Stimulated activated effector memory CD8-positive, alpha-beta T cell treated with anti-CD3 and anti-CD28 coated beads, Interleukin-12 subunit alpha, Interleukin-12 subunit beta, amount 100 ng/mL, for 72 hours (primary cell): Measurements from ENCODE around the gene ABCG8.
A peak's percentile ranks its signal among the peaks of the same experiment; 100 is the strongest.

Experiments
- ATAC-seq: fragments of 150-1000 bp; cut with Tn5 transposase; 2 replicates; pipeline ENCODE4 v1.10.0; 2021
- DNase-seq, 2 donors: peaks; one replicate each; pipeline ENCODE4 v3.0.0; 2021 to 2022; ENCODE audit warnings: low spot score in 2 of 2
- H3K27ac Mint-ChIP-seq: one replicate; pipeline ENCODE4 v1.8.0; 2022; ENCODE audit warnings: mild to moderate bottlenecking, mixed read lengths
- H3K36me3 Mint-ChIP-seq: one replicate; pipeline ENCODE4 v1.8.0; 2022; ENCODE audit warnings: mild to moderate bottlenecking, mixed read lengths
- H3K4me1 Mint-ChIP-seq: one replicate; pipeline ENCODE4 v1.8.0; 2022; ENCODE audit warnings: mixed read lengths
- H3K4me3 Mint-ChIP-seq: one replicate; pipeline ENCODE4 v1.8.0; 2022; ENCODE audit warnings: mild to moderate bottlenecking, mixed read lengths
- H3K9me3 Mint-ChIP-seq: one replicate; pipeline ENCODE4 v1.8.0; 2022; ENCODE audit warnings: mixed read lengths

Gene ABCG8

GRCh38 chr2:43879261-43879660 is 40.5 kb downstream of the ABCG8 start:
- Mint-ChIP-seq H3K36me3 (no peaks in the 10 kb centered on the region), H3K9me3 (no peaks in the 10 kb centered on the region), H3K4me3 (no peak overlapping the region), H3K4me1 (peaks cover 6% of the 10 kb centered on the region), H3K27ac (no peak overlapping the region)
- ATAC-seq (no peak), DNase-seq (no peak)

GRCh38 chr2:43880471-43880870 is 41.7 kb downstream of the ABCG8 start:
- Mint-ChIP-seq H3K4me1 (peaks cover 6% of the 10 kb centered on the region), H3K36me3 (peaks cover 4% of the 10 kb centered on the region), H3K27ac (no peak overlapping the region), H3K9me3 (no peaks in the 10 kb centered on the region), H3K4me3 (no peak overlapping the region)
- DNase-seq: no peak
- ATAC-seq: no peak

- DNase-seq (no peak), ATAC-seq (no peak)
- Mint-ChIP-seq H3K4me1 (peaks cover 6% of the 10 kb centered on the region), H3K36me3 (peaks cover 9% of the 10 kb centered on the region), H3K27ac (no peak overlapping the region), H3K9me3 (no peaks in the 10 kb centered on the region), H3K4me3 (no peak overlapping the region)
Observed at GRCh38 chr2:43880952-43881351, 42.2 kb downstream of the ABCG8 start.

- Mint-ChIP-seq H3K9me3 (no peaks in the 10 kb centered on the region), H3K4me1 (peaks cover 6% of the 10 kb centered on the region), H3K4me3 (no peak overlapping the region), H3K36me3 (peaks cover 21% of the 10 kb centered on the region), H3K27ac (no peak overlapping the region)
- ATAC-seq: no peak
- DNase-seq: no peak
Observed at GRCh38 chr2:43882312-43882711, 43.5 kb downstream of the ABCG8 start.

- no peak overlapping the region for H3K27ac Mint-ChIP-seq
- ATAC-seq (no peak), DNase-seq (no peak)
- H3K4me3 Mint-ChIP-seq: no peak overlapping the region
- no peaks in the 10 kb centered on the region for H3K9me3 Mint-ChIP-seq
- H3K36me3 Mint-ChIP-seq: peaks cover 44% of the 10 kb centered on the region
- no peaks in the 10 kb centered on the region for H3K4me1 Mint-ChIP-seq
Observed at GRCh38 chr2:43884689-43885088, 45.9 kb downstream of the ABCG8 start.

- DNase-seq: no peak
- peak overlapping the region; percentile 34 for H3K27ac Mint-ChIP-seq
- peaks cover 49% of the 10 kb centered on the region for H3K36me3 Mint-ChIP-seq
- H3K9me3 Mint-ChIP-seq: no peaks in the 10 kb centered on the region
- no peak overlapping the region for H3K4me3 Mint-ChIP-seq
- no peak for ATAC-seq
- H3K4me1 Mint-ChIP-seq: no peaks in the 10 kb centered on the region
Observed at GRCh38 chr2:43885132-43885632, 46.4 kb downstream of the ABCG8 start.

- Mint-ChIP-seq H3K4me1 (no peaks in the 10 kb centered on the region), H3K9me3 (no peaks in the 10 kb centered on the region), H3K36me3 (peaks cover 69% of the 10 kb centered on the region), H3K27ac (no peak overlapping the region), H3K4me3 (no peak overlapping the region)
- ATAC-seq (no peak), DNase-seq (no peak)
Observed at GRCh38 chr2:43887176-43887575, 48.4 kb downstream of the ABCG8 start.

GRCh38 chr2:43889416-43889815 is 50.6 kb downstream of the ABCG8 start:
- ATAC-seq (no peak), DNase-seq (no peak)
- H3K4me3 Mint-ChIP-seq: no peak overlapping the region
- peaks cover 92% of the 10 kb centered on the region for H3K36me3 Mint-ChIP-seq
- no peak overlapping the region for H3K27ac Mint-ChIP-seq
- no peaks in the 10 kb centered on the region for H3K4me1 Mint-ChIP-seq
- H3K9me3 Mint-ChIP-seq: no peaks in the 10 kb centered on the region

- DNase-seq: no peak
- no peaks in the 10 kb centered on the region for H3K9me3 Mint-ChIP-seq
- no peak overlapping the region for H3K27ac Mint-ChIP-seq
- peaks cover 98% of the 10 kb centered on the region for H3K36me3 Mint-ChIP-seq
- no peaks in the 10 kb centered on the region for H3K4me1 Mint-ChIP-seq
- no peak for ATAC-seq
- no peak overlapping the region for H3K4me3 Mint-ChIP-seq
Observed at GRCh38 chr2:43890855-43891254, 52.1 kb downstream of the ABCG8 start.

- no peaks in the 10 kb centered on the region for H3K4me1 Mint-ChIP-seq
- DNase-seq (no peak), ATAC-seq (no peak)
- no peaks in the 10 kb centered on the region for H3K9me3 Mint-ChIP-seq
- peaks cover 100% of the 10 kb centered on the region for H3K36me3 Mint-ChIP-seq
- H3K27ac Mint-ChIP-seq: no peak overlapping the region
- no peak overlapping the region for H3K4me3 Mint-ChIP-seq
Observed at GRCh38 chr2:43894743-43895142, 56.0 kb downstream of the ABCG8 start.

- Mint-ChIP-seq H3K36me3 (peaks cover 100% of the 10 kb centered on the region), H3K27ac (no peak overlapping the region)
- no peak for DNase-seq
Observed at GRCh38 chr2:43896906-43897305, 58.1 kb downstream of the ABCG8 start.

GRCh38 chr2:43897492-43897891 is 58.7 kb downstream of the ABCG8 start:
- no peak overlapping the region for H3K4me3 Mint-ChIP-seq
- H3K4me1 Mint-ChIP-seq: no peaks in the 10 kb centered on the region
- peaks cover 100% of the 10 kb centered on the region for H3K36me3 Mint-ChIP-seq

More at GRCh38 chr2:43896906-43897305, 58.1 kb downstream of the ABCG8 start:
- Mint-ChIP-seq H3K4me3 (no peak overlapping the region), H3K4me1 (no peaks in the 10 kb centered on the region), H3K9me3 (no peaks in the 10 kb centered on the region)
- no peak for ATAC-seq

GRCh38 chr2:43898134-43898837 is 59.5 kb downstream of the ABCG8 start:
- no peaks in the 10 kb centered on the region for H3K9me3 Mint-ChIP-seq
- no peak for DNase-seq
- no peak overlapping the region for H3K4me3 Mint-ChIP-seq
- H3K36me3 Mint-ChIP-seq: peaks cover 100% of the 10 kb centered on the region
- no peak overlapping the region for H3K27ac Mint-ChIP-seq
- ATAC-seq: no peak
- H3K4me1 Mint-ChIP-seq: no peaks in the 10 kb centered on the region

More at GRCh38 chr2:43897492-43897891, 58.7 kb downstream of the ABCG8 start:
- DNase-seq (no peak), ATAC-seq (no peak)
- Mint-ChIP-seq H3K9me3 (no peaks in the 10 kb centered on the region), H3K27ac (no peak overlapping the region)

GRCh38 chr2:43898838-43899346 is 60.1 kb downstream of the ABCG8 start:
- no peaks in the 10 kb centered on the region for H3K9me3 Mint-ChIP-seq
- H3K27ac Mint-ChIP-seq: no peak overlapping the region
- ATAC-seq (no peak), DNase-seq (no peak)
- H3K4me3 Mint-ChIP-seq: no peak overlapping the region
- peaks cover 100% of the 10 kb centered on the region for H3K36me3 Mint-ChIP-seq
- H3K4me1 Mint-ChIP-seq: no peaks in the 10 kb centered on the region

- Mint-ChIP-seq H3K27ac (no peak overlapping the region), H3K36me3 (peaks cover 100% of the 10 kb centered on the region), H3K4me1 (no peaks in the 10 kb centered on the region), H3K4me3 (no peak overlapping the region), H3K9me3 (no peaks in the 10 kb centered on the region)
- no peak for ATAC-seq
- DNase-seq: no peak
Observed at GRCh38 chr2:43899589-43899988, 60.8 kb downstream of the ABCG8 start.

- no peaks in the 10 kb centered on the region for H3K9me3 Mint-ChIP-seq
- H3K4me3 Mint-ChIP-seq: no peak overlapping the region
- peaks cover 100% of the 10 kb centered on the region for H3K36me3 Mint-ChIP-seq
- DNase-seq (no peak), ATAC-seq (peak; percentile 71)
- H3K4me1 Mint-ChIP-seq: no peaks in the 10 kb centered on the region
- no peak overlapping the region for H3K27ac Mint-ChIP-seq
Observed at GRCh38 chr2:43905371-43905803, 66.6 kb downstream of the ABCG8 start.
